ENCODE results near the gene CDC6. TPM values are rescaled to one million over a fixed set of nuclear protein-coding genes. Genes with fewer than 3 reads are reported as not detected.

Gene CDC6
- total and polyA plus RNA-seq, 3 donors from 2014 or later = 12.4 to 22.8 (median 14.7) TPM

GRCh38 chr17:40342504-40343218 is 55.0 kb downstream of the CDC6 start:
- intact Hi-C loops (cut with DNase I; ENCODE audit: low total_unique reads) = no loop called here
- H3K4me1 ChIP-seq = peaks cover 80% of the 10 kb centered on the region
- WGBS, 2 donors = 3 to 4% methylated on average over 11 to 38 of the region's 38 CpGs

DNA sequence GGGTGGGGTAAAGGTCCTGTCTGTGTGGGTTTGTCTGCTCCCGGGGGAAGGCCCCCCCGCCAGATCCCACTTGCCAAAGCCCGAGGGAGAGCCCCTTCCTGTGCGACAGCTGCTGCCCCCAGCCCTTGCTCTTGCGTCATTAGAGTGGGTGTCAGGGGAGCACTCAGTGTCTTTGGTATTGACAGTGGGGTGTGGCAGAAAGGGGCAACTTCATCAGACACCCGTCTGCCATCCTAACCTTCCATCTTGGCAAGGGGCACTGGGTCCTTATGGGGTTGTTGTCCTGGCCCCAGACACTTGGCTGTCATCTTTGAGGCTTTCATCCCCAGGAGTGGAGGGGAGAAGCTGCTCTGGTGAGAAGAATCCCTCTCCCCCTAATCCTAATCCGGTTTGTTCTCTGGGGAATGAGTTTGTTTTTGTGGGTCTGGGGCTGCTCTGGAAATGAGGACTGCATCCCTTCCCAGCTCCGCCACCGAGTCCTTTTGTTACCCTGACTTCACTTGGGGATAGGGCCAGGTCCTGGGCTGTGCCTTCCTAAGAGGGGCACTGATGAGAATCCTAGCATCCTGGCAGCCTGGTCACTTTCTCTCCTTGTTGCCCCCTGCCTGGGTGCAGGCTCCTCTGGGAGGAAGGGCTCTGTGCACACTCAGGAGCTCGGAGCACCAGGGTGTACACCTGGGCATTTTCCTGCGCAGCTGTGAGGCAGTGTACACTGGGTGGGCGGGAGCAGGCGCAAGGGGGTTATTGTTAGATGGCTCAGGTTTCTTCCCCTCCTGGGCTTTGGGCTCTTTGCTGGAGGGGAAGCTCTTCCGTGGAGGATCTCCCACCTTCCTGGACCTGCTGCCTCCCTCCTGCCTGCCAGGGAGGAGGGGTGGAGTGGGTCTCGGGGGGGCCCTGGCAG is 55.8 kb downstream of the CDC6 start:
- Histone ChIP-seq H3K9me3 (no peaks in the 10 kb centered on the region), H3K4me1 (peaks cover 80% of the 10 kb centered on the region), H3K27me3 (no peaks in the 10 kb centered on the region), H3K36me3 (ENCODE audit: low read depth, missing control alignments) (no peaks in the 10 kb centered on the region), H3K4me3 (peak overlapping the region; percentile 74 to 83), H3K27ac (peak overlapping the region; percentile 83 to 97)
- TF ChIP-seq CTCF (IDR thresholded peaks at IDR 0.05) (no peak), POLR2A (IDR thresholded peaks at IDR 0.05) (no peak)
- 23 to 34% methylated on average over 10 to 15 of the region's 15 CpGs for whole genome bisulfite sequencing, 2 donors
- intact Hi-C loops (cut with DNase I; ENCODE audit: low total_unique reads) = no loop called here
- DNase-seq = no peak

More at GRCh38 chr17:40342504-40343218, 55.0 kb downstream of the CDC6 start:
- H3K9me3 ChIP-seq = no peaks in the 10 kb centered on the region
- TF ChIP-seq CTCF (IDR thresholded peaks at IDR 0.05) (no peak), POLR2A (IDR thresholded peaks at IDR 0.05) (no peak)
- H3K4me3 ChIP-seq = peak overlapping the region; percentile 74 to 83
- no peaks in the 10 kb centered on the region for H3K27me3 ChIP-seq
- no peak for DNase-seq
- H3K36me3 ChIP-seq (ENCODE audit: low read depth, missing control alignments) = no peaks in the 10 kb centered on the region
- peak overlapping the region; percentile 83 to 97 for H3K27ac ChIP-seq

- WGBS, 2 donors = 35 to 51% methylated on average over 4 to 7 of the region's 7 CpGs
- H3K36me3 ChIP-seq (ENCODE audit: low read depth, missing control alignments) = no peaks in the 10 kb centered on the region
- no peak for TF ChIP-seq POLR2A (IDR thresholded peaks at IDR 0.05)
- no peak for TF ChIP-seq CTCF (IDR thresholded peaks at IDR 0.05)
- H3K27me3 ChIP-seq = no peaks in the 10 kb centered on the region
- no peaks in the 10 kb centered on the region for H3K9me3 ChIP-seq
- peaks cover 79% of the 10 kb centered on the region for H3K4me1 ChIP-seq
- no peak for DNase-seq
- peak overlapping the region; percentile 44 to 74 for H3K4me3 ChIP-seq
- H3K27ac ChIP-seq = peak overlapping the region; percentile 83 to 97
- intact Hi-C loops (cut with DNase I; ENCODE audit: low total_unique reads) = no loop called here
Measured at GRCh38 chr17:40344421-40345160, 56.9 kb downstream of the CDC6 start.

DNA sequence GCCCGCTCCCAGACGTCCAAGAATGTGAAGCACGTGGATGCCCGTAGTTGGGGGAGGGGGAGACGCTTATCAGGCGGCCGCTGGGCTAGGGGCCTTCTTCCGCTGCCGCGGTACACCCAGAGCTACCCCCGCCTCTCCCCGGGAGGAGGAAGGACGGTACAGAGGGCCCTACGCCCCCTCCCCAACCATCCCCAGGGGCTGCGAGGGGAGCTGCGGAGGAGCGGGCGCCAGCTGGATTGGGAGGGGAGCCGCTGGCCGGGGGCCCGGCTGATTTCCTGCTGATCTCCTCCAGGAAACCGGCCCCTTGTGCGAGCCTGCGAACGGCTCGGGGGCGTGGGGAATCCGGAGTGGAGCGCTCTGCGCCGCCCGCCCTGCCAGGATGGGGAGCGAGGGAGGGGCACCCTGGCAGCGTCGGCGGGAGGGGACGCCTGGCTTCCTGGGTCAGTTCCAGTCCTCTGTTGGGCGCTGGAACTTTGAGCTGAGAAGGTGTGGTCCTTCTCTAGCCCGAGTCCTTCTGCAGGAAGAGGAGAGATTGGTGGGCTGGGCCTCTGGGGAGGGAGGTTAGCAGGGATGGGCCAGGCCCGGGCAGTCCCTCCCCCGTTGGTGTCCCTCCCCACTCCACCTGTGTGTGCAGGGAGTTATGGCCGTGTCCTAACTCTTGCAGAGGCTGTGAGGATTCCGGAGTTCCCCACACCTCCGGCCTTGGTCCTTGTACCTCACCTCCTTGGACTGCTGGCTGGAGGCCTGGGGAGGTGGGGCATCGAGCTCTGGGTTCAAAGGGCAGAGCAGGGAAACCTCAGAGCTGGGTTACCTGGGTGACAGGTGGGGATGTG is 57.7 kb downstream of the CDC6 start:
- Histone ChIP-seq H3K27ac (peak overlapping the region; percentile 83 to 97), H3K4me3 (peak overlapping the region; percentile 44 to 74), H3K36me3 (ENCODE audit: low read depth, missing control alignments) (no peaks in the 10 kb centered on the region), H3K4me1 (peaks cover 77% of the 10 kb centered on the region), H3K27me3 (no peaks in the 10 kb centered on the region), H3K9me3 (no peaks in the 10 kb centered on the region)
- WGBS, 2 donors = 0 to 1% methylated on average over 6 to 44 of the region's 45 CpGs
- peak; percentile 66 for DNase-seq
- intact Hi-C loops (cut with DNase I; ENCODE audit: low total_unique reads) = no loop called here
- no peak for TF ChIP-seq CTCF (IDR thresholded peaks at IDR 0.05)
- no peak for TF ChIP-seq POLR2A (IDR thresholded peaks at IDR 0.05)
